Effector CD8-positive, alpha-beta T cell (primary cell): ENCODE results near the gene CCDC197.

ENCODE experiments used
- DNase-seq: peaks from one replicate; lab custom pipeline; 2025; lab: John Stamatoyannopoulos, UW

The CCDC197 gene

DNA sequence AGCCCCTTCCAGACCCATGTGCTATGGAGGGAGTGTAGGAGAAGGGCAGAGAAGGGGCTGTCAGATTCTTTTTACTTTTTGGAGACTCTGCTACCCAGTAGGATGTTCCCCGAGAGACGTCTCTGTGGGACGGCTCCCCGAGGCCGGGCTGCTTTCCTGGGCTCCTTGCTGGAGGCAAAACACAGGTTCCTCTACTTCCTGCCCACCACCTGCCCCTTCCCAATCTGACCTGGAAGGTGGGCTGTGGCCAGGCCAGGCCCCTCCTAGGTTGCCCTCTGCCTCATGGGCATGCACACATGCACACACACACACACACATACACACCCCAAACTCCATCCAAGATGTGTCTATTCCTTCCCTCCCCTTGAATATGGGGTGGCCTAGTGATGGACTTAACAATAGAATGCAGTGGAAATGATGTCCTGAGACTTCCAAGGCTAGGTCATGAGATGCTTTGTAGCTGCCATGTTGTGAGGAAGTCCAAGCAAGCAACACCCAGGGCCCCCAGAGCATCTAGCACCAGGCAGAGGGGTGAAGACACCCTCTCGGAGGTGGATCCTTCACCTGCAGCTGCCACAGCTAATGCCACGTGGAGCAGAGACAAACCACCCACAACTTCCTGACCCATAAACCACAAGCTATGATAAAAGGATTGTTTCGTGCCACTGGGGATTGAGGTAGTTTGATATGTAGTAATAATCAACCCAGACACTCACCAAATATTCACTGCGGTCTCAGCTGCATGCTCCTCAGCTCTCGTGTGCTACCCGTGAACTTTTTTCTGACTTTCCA is 19.1 kb upstream of the CCDC197 start:
- DNase-seq = peak; percentile 23

DNA sequence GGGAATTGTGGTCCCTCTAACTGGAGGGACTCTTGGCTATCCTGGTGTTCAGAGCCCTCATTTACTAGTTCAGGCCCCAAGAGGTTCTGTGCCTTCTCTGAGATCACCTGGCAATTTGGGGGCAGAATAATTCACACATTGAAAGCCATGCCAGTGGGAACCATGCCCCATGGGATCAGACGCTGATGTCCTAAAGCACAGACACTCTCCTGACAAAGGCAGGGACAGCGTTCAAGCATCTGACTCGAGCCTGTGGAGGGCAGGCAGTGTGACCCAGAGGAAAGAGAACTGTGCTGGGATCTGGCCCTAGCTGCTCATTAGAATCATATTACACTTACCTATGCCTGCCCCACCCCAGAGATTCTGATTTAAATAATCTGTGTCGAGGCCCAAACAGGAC is 18.4 kb upstream of the CCDC197 start:
- no peak for DNase-seq

DNA sequence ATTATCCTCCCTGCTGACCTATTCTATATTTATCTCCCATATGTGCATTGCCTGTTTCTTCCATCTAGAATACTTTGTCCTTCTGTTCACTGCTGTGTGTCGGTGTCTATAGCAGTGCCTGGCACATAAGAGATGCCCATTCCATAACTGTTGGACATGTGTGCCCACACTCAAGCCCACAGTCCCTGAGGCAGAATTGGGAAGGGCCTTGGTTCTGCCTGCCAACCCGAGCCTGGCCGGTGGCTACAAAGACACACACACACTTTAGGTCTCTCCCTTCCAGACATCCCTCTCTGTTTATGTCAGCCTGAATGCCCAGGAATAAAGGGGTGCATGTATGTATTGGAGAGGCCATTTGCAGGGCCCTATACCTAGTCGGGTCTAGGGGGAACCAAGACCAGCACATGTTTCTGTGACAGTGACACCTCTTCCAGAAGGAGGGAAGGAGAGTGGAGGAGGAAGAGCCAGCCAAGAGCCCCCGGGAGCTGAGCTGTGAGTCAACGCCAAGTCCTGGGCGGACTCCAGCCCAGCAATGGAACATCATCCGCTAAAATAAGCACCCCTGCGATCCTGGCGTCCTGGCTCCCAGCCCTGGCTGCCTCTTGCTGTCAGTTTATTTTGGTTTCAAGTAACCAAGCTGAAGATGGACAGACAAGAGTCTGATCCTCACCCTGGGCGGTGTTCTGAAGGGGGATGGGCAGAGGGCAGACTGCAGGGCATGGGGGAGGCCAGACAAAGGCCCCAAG is 16.5 kb upstream of the CCDC197 start:
- no peak for DNase-seq

DNA sequence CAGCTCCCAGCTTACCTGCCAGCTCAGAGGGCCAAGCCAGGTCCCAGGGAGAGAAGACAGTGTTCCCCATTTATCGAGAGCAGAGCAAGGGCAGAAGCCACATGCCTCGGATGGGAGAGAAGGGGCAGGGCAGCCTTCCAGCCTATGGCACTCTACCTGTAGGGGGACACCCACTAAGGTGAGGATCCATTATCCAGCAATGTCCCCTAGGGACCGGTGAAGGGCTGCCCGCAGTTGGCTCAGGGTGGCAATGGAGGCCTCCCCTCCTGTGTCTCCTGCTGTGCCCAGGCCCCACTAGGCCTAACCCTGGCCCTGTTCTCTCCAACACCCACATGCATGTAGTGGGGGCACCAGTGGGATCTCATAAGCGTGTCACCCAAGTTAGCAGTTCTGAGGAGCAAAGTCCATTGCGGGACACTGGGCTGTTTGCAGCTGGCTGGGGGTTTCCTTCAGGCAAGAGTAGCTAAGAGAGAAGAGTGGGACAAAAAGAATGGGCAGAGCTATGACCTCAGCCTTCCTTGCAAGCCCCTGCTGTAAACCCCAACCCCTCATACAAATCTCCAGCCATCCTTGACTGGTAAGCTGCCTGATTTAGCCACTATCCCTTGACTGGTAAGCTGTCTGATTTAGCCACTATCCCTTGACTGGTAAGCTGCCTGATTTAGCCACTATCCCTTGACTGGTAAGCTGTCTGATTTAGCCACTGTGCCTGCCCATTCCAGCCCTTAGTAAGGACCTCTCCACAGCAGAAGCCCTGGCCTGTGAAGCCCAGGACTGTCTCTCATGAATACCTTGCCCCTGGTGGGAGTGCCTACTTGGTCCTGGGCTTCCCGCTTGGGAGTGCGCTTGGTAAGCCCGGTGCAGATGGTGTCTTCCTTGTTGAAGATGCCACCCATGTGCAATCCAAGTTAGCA is 15.5 kb upstream of the CCDC197 start:
- no peak for DNase-seq

DNA sequence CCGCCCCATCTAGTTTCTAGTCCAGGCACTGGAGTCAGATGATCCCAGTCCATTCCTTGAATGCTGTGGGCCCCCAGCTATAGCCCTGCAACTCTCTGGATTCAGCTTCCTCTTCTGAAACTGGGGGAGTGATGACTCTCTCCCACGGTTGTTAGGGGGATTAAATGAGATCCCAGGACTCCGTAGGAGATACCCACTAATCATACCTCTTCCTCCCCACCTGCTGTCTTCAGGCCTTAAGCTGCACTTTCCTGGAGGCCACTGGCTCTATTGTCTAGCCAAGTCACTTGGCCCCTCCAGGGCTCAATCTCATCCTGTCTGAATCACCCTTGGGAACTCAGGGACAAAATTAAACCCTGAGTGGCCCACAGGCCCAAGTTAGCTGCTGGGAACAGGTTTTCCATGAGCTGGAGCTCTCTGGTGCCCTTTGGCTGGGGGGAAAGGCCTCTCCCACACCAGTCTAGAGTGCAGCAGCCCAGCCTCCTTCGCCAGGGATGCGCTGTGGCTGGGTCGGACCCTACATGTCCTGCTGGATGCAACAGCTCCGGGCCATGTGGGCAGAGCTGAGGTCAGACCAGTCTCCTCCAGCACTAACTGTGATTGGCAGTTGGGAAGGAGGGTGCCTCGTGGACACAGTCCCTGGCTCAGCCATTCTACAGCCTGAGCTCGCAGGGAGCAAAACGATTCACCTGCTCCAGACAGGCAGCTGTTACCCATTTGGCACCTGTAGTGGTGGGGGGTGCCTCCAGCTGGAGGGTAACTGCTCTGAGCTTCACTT is 14.7 kb upstream of the CCDC197 start:
- no peak for DNase-seq

DNA sequence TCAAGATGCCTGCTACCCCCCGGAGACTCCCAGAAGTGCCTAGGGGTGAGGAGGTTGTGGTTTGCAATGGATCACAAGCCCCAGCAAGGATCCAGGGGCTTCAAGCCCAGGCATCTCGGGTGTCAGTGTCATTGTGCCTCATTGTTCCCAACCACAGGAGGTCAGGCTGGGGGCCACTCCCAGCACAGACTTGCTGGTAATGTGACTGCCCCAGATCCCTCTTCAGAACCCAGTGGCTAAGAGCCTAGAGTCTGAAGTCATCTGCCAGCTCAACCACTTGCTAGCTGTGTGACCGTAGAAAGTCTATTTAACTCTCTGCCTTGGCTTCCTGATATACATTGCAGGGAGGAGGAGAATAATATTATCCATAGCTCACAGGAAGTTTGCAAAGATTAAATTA is 13.0 kb upstream of the CCDC197 start:
- no peak for DNase-seq

DNA sequence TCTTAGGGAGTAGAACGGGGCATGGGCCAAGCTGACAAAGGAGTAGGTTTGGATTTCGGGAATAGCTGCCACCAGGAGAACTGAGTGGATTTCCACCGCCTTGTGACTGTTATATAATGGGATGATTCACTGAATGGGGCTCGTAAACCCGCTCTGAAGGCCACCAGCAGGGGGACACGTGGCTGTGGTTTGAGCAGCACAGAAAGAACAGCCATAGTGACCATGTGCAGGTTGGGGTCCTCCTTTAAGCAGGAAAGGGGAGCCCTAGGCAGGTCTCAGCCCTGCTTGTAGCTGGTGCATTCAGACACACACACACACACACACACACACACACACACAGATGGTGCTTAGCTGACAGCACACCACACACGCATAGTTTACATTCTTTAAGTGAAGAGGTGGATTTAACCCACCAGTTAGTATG is 12.1 kb upstream of the CCDC197 start:
- DNase-seq = no peak

DNA sequence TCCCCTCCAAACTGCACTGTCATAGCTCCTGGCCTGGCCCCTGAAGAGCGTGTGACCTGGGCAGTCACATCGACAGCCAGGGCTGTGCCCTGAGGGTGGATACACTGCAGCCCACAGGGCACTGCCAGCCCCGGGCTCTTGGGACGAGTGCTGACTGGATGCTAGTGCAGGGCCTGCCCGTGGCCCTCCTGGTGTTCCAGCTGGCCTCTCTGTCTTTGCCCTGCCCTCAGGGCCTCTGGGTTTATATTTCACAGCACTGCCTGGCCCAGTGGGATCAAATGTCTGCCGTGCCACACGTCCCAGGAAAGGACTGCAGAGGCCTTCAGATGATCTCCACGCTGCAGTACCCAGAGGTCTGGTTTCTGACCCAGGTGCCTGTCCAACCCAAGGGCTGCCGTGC is 10.1 kb upstream of the CCDC197 start:
- DNase-seq = no peak

DNA sequence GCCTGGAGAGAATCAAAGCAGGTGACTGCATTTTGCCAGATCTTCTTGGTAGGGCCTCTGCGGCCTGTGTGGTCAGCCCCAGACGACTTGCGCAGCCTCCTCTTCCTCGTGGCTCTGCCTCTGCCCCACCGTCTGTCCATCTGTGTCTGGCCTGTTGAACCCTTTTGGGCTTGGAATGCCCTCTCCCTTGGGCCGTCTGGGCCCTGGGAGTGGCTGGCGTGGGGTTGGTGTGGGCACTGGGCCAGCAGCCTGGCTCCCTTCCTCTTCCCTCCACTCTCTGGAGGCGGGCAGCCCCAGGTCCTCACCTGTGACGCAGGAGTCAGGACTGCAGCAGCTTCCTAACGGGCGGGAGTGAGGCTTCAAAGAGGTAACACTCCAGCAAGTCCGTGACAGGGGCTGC is 9.7 kb upstream of the CCDC197 start:
- DNase-seq = no peak

DNA sequence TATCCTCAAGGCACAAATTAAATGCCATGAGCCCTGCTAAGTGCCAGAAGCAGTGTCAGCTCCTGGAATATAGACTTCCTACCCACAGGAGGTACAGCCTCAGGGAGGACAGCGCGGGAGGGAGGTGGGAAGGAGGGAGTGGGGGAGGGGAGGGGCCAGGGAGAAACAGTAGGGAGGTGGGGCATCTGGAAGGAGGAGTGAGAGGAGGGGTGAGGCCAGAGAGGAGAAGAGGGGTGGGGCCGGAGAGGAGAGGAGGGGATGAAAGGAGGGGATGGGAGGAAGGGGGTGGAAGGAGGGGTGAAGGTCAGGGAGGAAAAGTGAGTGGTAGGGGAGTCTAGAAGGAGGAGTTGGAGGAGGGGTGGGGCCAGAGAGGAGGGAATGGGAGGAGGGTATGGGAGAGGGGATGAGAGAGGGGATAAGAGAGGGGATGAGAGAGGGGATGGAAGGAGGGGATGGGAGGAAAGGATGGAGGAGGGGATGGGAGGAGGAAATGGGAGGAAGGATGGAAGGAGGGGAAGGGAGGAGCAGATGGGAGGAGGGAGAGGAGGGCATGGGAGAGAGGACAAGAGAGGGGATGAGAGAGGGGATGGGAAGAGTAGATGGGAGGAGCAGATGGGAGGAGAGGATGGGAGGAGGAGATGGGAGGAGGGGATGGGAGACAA is 9.2 kb upstream of the CCDC197 start:
- no peak for DNase-seq

DNA sequence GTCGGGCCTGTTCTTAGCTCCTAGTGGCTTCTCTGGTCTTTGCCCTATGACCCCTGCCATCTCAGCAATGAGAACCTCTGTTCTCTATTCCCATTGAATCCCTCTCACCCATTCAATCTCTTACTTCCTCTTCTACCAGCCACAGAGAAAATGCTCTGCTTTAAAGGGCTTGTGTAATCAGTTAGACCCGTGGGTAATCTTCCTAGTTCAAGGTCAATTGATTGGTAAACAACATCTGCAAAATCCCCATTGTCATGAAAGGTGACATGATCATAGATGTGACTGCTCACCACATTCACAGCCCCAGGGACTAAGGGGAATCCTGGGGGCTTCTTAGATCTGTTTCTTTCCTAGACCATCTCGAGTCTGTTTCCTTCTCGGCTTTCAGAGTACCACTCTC is 7.2 kb upstream of the CCDC197 start:
- DNase-seq = no peak

DNA sequence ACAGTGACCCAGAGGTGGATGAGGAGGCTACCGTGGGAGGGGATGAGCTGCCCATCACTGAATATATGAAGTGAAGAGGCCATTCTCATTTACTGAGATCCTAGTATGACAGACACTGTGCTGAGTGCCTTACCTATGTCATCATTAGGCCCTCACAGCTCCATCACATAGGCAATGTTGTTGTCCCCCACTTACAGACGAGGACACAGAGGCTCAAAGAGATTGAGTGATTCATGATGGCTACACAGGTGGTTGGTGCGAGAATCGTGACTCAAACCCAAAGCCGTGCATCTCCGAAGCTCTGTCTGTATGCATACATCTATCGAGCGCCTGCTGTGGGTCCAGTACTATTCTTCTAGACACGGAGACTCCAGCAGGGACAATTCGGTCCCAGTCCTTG is 5.9 kb upstream of the CCDC197 start:
- DNase-seq = no peak

DNA sequence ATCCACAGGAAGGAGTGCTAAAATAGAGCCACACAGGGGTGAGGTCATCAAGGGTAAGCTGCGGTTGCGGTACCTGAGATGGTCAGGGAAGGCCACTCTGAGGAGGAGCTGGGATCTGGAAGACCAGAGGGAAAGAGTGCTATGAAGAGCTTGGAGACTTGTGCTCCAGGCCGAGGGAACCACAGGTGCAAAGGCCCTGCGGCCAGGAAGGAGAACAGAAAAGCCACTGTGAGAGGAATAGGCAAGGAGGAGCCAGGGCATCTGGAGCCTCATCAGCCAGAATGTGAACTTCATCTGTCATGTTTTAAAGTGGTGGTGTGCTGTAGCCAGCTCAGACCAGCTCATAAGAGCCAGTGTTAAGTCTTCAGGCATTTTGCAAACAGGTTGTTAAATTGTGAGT is 5.5 kb upstream of the CCDC197 start:
- DNase-seq = no peak

DNA sequence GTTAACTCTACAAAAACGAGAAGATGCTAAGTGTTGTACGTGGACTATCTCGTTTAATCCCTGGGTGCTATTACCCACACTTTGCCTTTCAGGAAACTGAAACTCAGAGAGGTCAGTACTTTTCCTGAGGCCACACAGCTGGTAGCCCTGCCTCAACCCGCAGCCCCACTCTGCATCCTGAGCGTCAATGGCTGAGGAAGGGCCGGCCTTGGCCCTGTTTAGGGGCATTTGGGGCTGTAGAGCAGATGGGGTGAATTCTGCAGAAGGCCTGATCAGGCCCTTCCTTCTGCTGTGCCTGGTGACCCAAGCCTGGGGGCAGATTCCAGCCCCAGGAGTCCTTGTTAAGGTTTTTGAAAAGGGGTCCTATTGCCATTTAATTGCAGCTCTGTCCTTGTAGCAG is 3.7 kb upstream of the CCDC197 start:
- DNase-seq = no peak

DNA sequence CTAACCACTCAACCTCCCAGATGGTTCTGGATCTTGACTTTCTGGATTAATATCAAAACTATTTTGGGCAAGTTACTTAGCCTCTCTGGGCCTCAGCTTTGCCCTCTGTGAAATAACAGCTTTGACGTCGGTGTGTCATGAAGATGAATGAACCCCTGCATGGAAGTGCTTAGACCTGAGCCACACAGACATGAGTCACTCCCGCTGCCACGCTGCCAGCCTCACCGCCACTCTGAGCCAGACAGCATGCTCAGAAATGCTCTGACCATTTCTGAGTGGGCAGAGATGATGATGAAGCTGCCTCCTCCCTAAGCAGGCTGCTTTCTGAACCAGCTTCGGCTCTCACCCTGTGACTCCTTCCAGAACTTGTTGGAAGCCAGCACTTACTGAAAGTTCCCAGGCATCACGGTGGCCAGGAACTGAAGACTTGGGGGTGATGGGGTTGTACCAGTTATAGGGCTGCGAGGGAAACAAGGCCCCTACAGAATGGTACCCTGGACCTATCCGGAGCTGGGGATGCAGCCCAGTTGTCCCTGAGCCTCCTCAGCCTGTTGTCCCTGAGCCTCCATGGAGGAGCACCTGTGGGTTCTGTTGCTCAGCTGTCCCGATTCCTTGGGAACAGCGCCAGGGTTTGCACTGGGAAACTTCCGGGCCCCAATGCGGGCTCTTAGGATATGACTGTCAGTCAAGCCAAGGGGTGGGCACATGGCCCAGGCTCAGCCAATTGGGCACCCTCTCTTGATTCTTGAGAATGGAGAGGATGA is 2.0 kb upstream of the CCDC197 start:
- DNase-seq = no peak

DNA sequence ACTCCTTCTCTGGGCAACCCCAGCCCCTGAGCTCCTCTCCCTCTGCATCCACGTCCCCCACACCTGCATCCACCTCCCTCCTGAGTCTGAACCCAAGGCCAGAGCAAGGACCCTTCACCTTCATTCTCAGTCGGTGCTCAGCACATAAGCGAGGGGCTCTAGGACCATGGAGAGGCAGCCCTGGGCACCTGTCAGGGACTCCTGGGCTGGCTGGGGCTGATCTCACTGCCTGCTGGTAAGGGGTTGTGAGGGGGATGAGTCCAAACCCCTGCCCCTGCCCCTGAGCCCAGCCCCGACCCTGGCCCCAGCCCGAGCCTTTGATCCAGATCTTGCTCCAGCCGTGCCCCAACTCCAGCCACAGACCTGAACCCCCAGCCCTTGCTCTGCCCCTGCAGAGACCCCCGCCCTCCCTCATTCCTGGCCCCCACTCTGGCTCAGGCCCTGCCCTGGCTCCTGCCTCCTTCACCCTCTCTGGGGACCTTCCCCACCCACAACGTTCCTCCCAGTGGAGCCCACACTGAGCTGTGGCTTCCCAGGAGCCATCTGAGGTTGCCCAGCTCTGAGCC is 888 bp upstream of the CCDC197 start:
- DNase-seq = no peak

DNA sequence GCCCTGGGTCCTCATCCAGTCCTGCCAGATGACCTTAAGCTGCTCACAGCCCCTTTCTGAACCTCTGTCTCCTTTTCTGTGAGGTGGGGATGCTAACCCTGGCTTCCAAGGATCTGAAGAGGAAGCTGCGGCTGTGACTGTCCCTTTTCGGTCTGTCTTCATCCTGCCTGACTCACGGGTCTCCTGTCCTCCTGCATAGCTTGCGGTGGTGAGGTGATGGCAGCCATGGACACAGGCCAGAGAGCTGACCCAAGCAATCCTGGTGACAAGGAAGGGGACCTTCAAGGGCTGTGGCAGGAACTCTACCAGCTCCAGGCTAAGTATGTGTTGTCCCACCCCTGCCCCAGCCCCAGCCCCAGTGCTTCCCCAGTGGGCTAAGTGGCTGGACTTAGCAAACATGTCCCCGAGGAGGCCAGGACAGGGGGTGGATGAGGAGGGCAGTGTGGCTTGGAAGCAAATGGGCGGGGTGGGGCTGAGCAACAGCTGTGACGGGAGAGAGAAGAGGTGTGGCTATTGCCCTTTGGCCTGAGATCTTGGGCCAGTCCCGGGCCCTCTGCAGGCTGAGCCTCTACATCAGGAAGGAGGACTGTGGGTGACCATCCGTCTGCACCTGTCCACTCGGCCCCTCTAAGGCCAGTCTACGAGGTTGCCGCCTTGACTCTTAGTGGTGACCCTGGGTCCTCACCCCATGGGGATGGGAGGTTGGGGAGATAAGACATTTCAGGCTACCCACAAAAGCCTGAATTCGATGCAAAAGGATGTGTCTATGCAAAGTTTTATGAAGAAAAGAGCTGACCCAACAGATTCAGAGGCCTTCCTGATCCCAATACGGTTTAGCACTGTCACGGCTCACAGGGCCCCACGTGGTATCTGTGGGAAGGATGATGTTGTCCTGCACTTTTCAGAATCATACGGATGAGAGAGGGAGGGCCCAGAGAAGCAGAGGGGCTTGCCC is 1.1 kb downstream of the CCDC197 start:
- DNase-seq = no peak

DNA sequence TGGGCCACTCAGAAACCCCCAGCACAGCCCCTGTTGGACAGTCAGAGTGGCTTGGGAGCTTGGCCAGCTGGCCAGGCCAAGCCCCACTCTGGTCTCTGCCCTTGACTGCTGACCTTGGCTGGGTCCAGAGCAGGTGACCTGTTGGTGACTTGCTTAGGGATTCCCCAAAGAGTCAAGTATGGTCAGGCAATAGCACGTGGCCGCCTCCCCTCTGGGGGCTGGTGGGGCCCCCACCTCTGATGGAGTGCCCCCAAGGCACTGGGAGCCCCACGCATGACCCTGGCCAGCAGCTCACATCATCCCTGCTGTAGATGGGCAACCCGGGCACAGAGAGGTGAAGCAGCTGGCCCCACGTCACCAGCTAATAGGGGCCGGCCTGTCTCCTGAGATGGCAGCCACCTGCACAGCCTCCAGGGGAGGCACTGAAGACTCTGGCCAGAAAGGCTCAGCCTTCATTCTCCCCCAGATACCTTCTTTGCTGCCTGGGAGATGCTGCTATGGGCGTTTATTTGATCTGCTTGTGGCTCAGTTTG is 1.8 kb downstream of the CCDC197 start:
- no peak for DNase-seq

DNA sequence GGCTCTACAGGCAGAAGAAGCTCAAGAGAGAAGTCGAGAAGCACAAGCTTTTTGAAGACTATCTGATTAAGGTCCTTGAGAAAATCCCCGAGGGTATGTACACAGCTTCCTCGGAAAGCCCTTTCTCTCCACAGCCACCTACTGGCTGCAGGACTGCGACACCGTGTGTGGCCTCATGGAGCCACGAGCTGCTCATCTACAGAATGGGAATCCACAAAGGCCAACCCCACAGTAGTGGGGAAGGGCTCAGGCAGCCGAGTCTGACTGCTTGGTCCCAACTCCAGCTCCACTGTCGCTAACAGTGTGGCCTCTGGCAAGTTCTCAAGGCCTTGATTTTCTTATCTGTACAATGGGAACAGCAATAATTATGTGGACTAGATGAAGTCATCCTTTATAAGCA is 2.5 kb downstream of the CCDC197 start:
- DNase-seq = no peak
